Measurements from ENCODE around the gene CFAP53.
"Not testable (repeated sequence)": the region's sequence is repeated elsewhere in the genome, so short reads cannot be mapped to it uniquely, and the experiment has no call there.

GRCh38 chr18:50220249-50220648 is 46.0 kb downstream of the CFAP53 start:
- TF ChIP-seq CTCF (IDR thresholded peaks at IDR 0.05; ENCODE audit: poor library complexity, severe bottlenecking); EZH2 (IDR thresholded peaks at IDR 0.05; ENCODE audit: borderline replicate concordance, insufficient read depth, low read length, poor library complexity, severe bottlenecking); RAD21 (conservative IDR thresholded peaks at IDR 0.05); POLR2AphosphoS5 (IDR thresholded peaks at IDR 0.05); REST (IDR thresholded peaks at IDR 0.05; ENCODE audit: borderline replicate concordance); SMC3 (conservative IDR thresholded peaks at IDR 0.05; ENCODE audit: poor library complexity); TAF1 (IDR thresholded peaks at IDR 0.05; ENCODE audit: low read depth): not testable (repeated sequence)
